Stimulated activated CD8-positive, alpha-beta memory T cell treated with anti-CD3 and anti-CD28 coated beads, Interleukin-15, amount 100 ng/mL, for 1 hour (primary cell): Measurements from ENCODE around the gene OR52I1.
A peak's percentile ranks its signal among the peaks of the same experiment; 100 is the strongest.

Experiments
- DNase-seq: peaks from one replicate; pipeline ENCODE4 v3.0.0-alpha.2; 2020; ENCODE audit warnings: low read depth

OR52I1 gene

GRCh38 chr11:4611986-4612385 lies 18.1 kb downstream of the OR52I1 start:
- DNase-seq = no peak

GRCh38 chr11:4615856-4616444 lies 22.1 kb downstream of the OR52I1 start:
- DNase-seq = no peak

- DNase-seq = no peak
These were observed 25.7 kb downstream of the OR52I1 start for GRCh38 chr11:4619514-4619913.

GRCh38 chr11:4626207-4627099 lies 32.6 kb downstream of the OR52I1 start:
- no peak for DNase-seq

- DNase-seq = no peak
These were observed 42.3 kb downstream of the OR52I1 start for GRCh38 chr11:4636136-4636535.

- peak; percentile 43 for DNase-seq
These were observed 43.3 kb downstream of the OR52I1 start, which contains the start of gene OR51D1 for GRCh38 chr11:4636962-4637661. Gene OR51D1, plus strand, starts transcription at chr11:4637477. Its CDS starts 2,314 bp downstream, at chr11:4639791.

GRCh38 chr11:4637662-4638047 lies 43.8 kb downstream of the OR52I1 start:
- no peak for DNase-seq

GRCh38 chr11:4639931-4640330 lies 46.1 kb downstream of the OR52I1 start:
- no peak for DNase-seq

- DNase-seq = no peak
These were observed 47.7 kb downstream of the OR52I1 start for GRCh38 chr11:4641501-4641900.

GRCh38 chr11:4642043-4642442 lies 48.2 kb downstream of the OR52I1 start:
- no peak for DNase-seq

GRCh38 chr11:4643076-4643475 lies 49.2 kb downstream of the OR52I1 start:
- DNase-seq = no peak

- no peak for DNase-seq
These were observed 49.8 kb downstream of the OR52I1 start, which contains the start of gene OR51E1 for GRCh38 chr11:4643682-4644081. Gene OR51E1, plus strand, starts transcription at chr11:4643982. Its CDS starts 8,545 bp downstream, at chr11:4652527.

- DNase-seq = no peak
These were observed 50.4 kb downstream of the OR52I1 start for GRCh38 chr11:4644233-4644632.
